ENCODE results near the gene CST7.

Gene CST7

DNA sequence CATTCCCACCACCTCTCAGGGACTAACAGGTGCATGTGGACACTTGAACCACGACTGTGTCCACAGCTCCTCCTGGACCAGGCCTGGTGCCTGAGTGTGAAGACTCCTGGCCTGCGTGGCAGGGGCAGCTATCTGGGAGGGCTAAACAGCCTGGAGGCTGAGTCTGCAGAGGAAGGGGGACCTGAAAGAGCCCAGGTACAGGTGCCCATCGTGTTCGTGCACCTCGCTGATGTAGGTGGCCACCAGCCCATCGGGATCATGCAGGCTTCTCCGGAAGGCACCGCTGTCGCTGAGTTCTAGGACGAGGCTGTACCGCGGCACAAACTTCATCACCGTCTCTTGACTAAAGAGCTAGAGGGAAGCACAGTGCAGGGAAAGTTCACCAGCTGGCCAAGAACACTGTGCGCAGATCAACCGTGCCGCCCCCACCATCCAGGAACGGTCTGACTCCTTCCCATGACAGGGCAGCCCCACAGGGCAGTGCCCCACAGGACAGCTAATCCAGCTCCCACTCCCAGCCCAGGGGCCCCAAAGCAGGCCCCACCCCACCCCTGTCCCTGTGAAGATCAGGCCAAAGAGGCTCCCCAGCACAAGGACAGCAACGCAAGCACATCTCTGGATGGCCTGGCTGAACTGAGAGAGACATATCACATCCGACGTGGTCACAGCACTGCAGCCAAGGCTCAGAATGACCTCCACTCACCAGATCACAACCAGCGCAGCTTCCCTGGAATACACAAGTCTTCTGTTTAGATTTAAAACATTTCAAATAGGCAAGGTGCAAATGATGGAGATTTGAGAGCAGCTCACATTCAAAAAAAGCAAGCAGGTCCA, 14.8 kb downstream of the CST7 start:
- Histone ChIP-seq H3K9ac (ENCODE audit: low read length) (no peak overlapping the region), H3K4me1 (ENCODE audit: low read length) (no peaks in the 10 kb centered on the region), H3K9me3 (replicated peaks; ENCODE audit: insufficient read depth, low read length) (no peaks in the 10 kb centered on the region), H3K27ac (ENCODE audit: low read length) (no peak overlapping the region), H3K79me2 (ENCODE audit: low read length) (no peaks in the 10 kb centered on the region), H3K9me2 (replicated peaks; ENCODE audit: insufficient read depth, low read length) (no peaks in the 10 kb centered on the region), H3K4me2 (ENCODE audit: low read depth, low read length) (no peak overlapping the region), H3K36me3 (replicated peaks; ENCODE audit: insufficient read depth, low read length) (0 out of 2 replicates have a peak, but pooled peaks cover 8% of the 10 kb centered on the region), H4K20me1 (ENCODE audit: insufficient read depth, low read length) (no peaks in the 10 kb centered on the region), H3F3A (ENCODE audit: insufficient read depth, low read length) (no peaks in the 10 kb centered on the region), H2AFZ (ENCODE audit: low read length) (no peak overlapping the region), H3K4me3 (ENCODE audit: low read length) (no peak overlapping the region), H3K27me3 (replicated peaks; ENCODE audit: insufficient read depth, low read length) (no peaks in the 10 kb centered on the region)
- no peak for DNase-seq
- TF ChIP-seq EZH2 (optimal IDR thresholded peaks at IDR 0.05; ENCODE audit: low read depth, low read length) = no peak
- TF ChIP-seq, protein P1, sequence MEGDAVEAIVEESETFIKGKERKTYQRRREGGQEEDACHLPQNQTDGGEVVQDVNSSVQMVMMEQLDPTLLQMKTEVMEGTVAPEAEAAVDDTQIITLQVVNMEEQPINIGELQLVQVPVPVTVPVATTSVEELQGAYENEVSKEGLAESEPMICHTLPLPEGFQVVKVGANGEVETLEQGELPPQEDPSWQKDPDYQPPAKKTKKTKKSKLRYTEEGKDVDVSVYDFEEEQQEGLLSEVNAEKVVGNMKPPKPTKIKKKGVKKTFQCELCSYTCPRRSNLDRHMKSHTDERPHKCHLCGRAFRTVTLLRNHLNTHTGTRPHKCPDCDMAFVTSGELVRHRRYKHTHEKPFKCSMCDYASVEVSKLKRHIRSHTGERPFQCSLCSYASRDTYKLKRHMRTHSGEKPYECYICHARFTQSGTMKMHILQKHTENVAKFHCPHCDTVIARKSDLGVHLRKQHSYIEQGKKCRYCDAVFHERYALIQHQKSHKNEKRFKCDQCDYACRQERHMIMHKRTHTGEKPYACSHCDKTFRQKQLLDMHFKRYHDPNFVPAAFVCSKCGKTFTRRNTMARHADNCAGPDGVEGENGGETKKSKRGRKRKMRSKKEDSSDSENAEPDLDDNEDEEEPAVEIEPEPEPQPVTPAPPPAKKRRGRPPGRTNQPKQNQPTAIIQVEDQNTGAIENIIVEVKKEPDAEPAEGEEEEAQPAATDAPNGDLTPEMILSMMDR (IDR thresholded peaks at IDR 0.05; ENCODE audit: low read length) = no peak
- no peak for TF ChIP-seq EZH2phosphoT487 (IDR thresholded peaks at IDR 0.05; ENCODE audit: low read length)

DNA sequence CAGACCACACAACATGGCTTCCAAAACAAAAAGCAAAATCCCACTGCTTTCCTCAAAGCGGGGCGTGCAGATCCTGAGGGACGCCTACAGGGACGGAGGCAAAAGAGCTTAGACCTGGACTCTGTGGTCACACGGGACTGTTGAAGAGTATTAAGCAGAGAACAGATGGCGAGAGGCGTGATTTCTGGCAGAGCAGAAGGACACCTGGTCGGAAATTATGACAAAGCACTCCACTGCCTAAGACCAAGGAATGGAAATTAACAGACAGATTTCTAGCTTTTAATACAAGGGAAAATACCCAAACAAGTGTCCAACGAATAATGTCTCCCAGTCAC, 15.4 kb downstream of the CST7 start:
- H3K9me3 ChIP-seq (replicated peaks; ENCODE audit: insufficient read depth, low read length) = no peaks in the 10 kb centered on the region
- DNase-seq = no peak
- no peaks in the 10 kb centered on the region for H3K4me1 ChIP-seq (ENCODE audit: low read length)
- no peaks in the 10 kb centered on the region for H3K27me3 ChIP-seq (replicated peaks; ENCODE audit: insufficient read depth, low read length)
- H3K4me2 ChIP-seq (ENCODE audit: low read depth, low read length) = no peak overlapping the region
- no peak overlapping the region for H3K27ac ChIP-seq (ENCODE audit: low read length)
- H3K79me2 ChIP-seq (ENCODE audit: low read length) = no peaks in the 10 kb centered on the region
- H2AFZ ChIP-seq (ENCODE audit: low read length) = no peak overlapping the region
- H4K20me1 ChIP-seq (ENCODE audit: insufficient read depth, low read length) = no peaks in the 10 kb centered on the region
- H3K9me2 ChIP-seq (replicated peaks; ENCODE audit: insufficient read depth, low read length) = no peaks in the 10 kb centered on the region
- H3K4me3 ChIP-seq (ENCODE audit: low read length) = no peak overlapping the region
- no peak overlapping the region for H3K9ac ChIP-seq (ENCODE audit: low read length)
- 0 out of 2 replicates have a peak, but pooled peaks cover 8% of the 10 kb centered on the region for H3K36me3 ChIP-seq (replicated peaks; ENCODE audit: insufficient read depth, low read length)
- no peaks in the 10 kb centered on the region for H3F3A ChIP-seq (ENCODE audit: insufficient read depth, low read length)
- no peak for TF ChIP-seq EZH2 (optimal IDR thresholded peaks at IDR 0.05; ENCODE audit: low read depth, low read length)
- TF ChIP-seq, protein P1 (IDR thresholded peaks at IDR 0.05; ENCODE audit: low read length) = no peak
- TF ChIP-seq EZH2phosphoT487 (IDR thresholded peaks at IDR 0.05; ENCODE audit: low read length) = no peak

GRCh38 chr20:24965065-24965919, 16.2 kb downstream of the CST7 start:
- TF ChIP-seq EZH2phosphoT487 (IDR thresholded peaks at IDR 0.05; ENCODE audit: low read length) (no peak), EZH2 (optimal IDR thresholded peaks at IDR 0.05; ENCODE audit: low read depth, low read length) (no peak)
- TF ChIP-seq, protein P1 (IDR thresholded peaks at IDR 0.05; ENCODE audit: low read length) = no peak
- no peak overlapping the region for H3K27ac ChIP-seq (ENCODE audit: low read length)
- H3K9ac ChIP-seq (ENCODE audit: low read length) = no peak overlapping the region
- H3K27me3 ChIP-seq (replicated peaks; ENCODE audit: insufficient read depth, low read length) = no peaks in the 10 kb centered on the region
- no peaks in the 10 kb centered on the region for H4K20me1 ChIP-seq (ENCODE audit: insufficient read depth, low read length)
- no peaks in the 10 kb centered on the region for H3K9me3 ChIP-seq (replicated peaks; ENCODE audit: insufficient read depth, low read length)
- no peak overlapping the region for H3K4me3 ChIP-seq (ENCODE audit: low read length)
- H3K4me2 ChIP-seq (ENCODE audit: low read depth, low read length) = no peak overlapping the region
- no peak overlapping the region for H2AFZ ChIP-seq (ENCODE audit: low read length)
- DNase-seq = no peak
- no peaks in the 10 kb centered on the region for H3K4me1 ChIP-seq (ENCODE audit: low read length)
- no peaks in the 10 kb centered on the region for H3K79me2 ChIP-seq (ENCODE audit: low read length)
- no peaks in the 10 kb centered on the region for H3K9me2 ChIP-seq (replicated peaks; ENCODE audit: insufficient read depth, low read length)
- peaks cover 8% of the 10 kb centered on the region; the same call in 1 of the 2 replicates for H3K36me3 ChIP-seq (replicated peaks; ENCODE audit: insufficient read depth, low read length)
- no peaks in the 10 kb centered on the region for H3F3A ChIP-seq (ENCODE audit: insufficient read depth, low read length)
